Measurements from ENCODE around the gene ABCC1.
A peak's percentile ranks its signal among the peaks of the same experiment; 100 is the strongest.

ABCC1 gene

GRCh38 chr16:16019488-16019887, 70.1 kb downstream of the ABCC1 start:
- Histone ChIP-seq H3K36me3 (ENCODE audit: insufficient read depth, low read length) (peaks cover 68% of the 10 kb centered on the region), H3K79me2 (ENCODE audit: insufficient read depth, low read length) (no peaks in the 10 kb centered on the region), H2AFZ (ENCODE audit: low read length) (no peak overlapping the region), H3K4me2 (ENCODE audit: low read length) (no peak overlapping the region), H3K4me3 (ENCODE audit: low read depth, low read length, poor library complexity, severe bottlenecking) (no peak overlapping the region), H4K20me1 (ENCODE audit: insufficient read depth, low read length) (no peaks in the 10 kb centered on the region), H3F3A (ENCODE audit: insufficient read depth, low read length) (no peaks in the 10 kb centered on the region), H3K9me2 (ENCODE audit: low read depth, low read length) (no peaks in the 10 kb centered on the region), H3K9me3 (ENCODE audit: low read length) (no peaks in the 10 kb centered on the region), H3K27me3 (ENCODE audit: insufficient read depth, low read length) (no peaks in the 10 kb centered on the region), H3K4me1 (ENCODE audit: insufficient read depth, low read length, severe bottlenecking) (peaks cover 48% of the 10 kb centered on the region), H3K9ac (ENCODE audit: low read length) (no peak overlapping the region), H3K27ac (ENCODE audit: low read depth, low read length, poor library complexity, severe bottlenecking) (peak overlapping the region; percentile 89)
- TF ChIP-seq, protein P1, sequence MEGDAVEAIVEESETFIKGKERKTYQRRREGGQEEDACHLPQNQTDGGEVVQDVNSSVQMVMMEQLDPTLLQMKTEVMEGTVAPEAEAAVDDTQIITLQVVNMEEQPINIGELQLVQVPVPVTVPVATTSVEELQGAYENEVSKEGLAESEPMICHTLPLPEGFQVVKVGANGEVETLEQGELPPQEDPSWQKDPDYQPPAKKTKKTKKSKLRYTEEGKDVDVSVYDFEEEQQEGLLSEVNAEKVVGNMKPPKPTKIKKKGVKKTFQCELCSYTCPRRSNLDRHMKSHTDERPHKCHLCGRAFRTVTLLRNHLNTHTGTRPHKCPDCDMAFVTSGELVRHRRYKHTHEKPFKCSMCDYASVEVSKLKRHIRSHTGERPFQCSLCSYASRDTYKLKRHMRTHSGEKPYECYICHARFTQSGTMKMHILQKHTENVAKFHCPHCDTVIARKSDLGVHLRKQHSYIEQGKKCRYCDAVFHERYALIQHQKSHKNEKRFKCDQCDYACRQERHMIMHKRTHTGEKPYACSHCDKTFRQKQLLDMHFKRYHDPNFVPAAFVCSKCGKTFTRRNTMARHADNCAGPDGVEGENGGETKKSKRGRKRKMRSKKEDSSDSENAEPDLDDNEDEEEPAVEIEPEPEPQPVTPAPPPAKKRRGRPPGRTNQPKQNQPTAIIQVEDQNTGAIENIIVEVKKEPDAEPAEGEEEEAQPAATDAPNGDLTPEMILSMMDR (IDR thresholded peaks at IDR 0.05; ENCODE audit: low read length), result no peak
- no peak for TF ChIP-seq EZH2 (IDR thresholded peaks at IDR 0.05; ENCODE audit: borderline replicate concordance, low read length)

DNA sequence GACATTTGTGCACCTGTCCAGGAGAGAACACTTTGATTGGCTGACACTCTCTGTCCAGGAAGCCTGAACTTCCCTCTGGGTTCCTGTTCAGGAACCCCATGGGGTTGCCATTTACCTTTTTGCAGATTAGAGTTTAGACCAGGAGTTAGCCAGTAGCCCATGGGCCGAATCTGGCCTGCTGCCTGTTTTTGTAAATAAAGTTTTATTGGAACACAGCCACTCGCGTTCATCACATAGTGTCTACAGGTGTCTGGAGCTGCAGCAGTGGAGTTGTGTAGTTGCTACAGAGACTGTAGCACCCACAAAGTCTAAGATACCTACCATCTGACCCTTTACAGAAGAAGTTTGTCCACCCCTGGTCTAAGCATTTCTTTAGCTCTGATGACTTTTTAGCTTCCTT, 70.9 kb downstream of the ABCC1 start:
- Histone ChIP-seq H3K27ac (ENCODE audit: low read depth, low read length, poor library complexity, severe bottlenecking) (peak overlapping the region; percentile 89), H3K4me3 (ENCODE audit: low read depth, low read length, poor library complexity, severe bottlenecking) (no peak overlapping the region), H3K4me1 (ENCODE audit: insufficient read depth, low read length, severe bottlenecking) (peaks cover 57% of the 10 kb centered on the region), H3K9ac (ENCODE audit: low read length) (no peak overlapping the region; the same call in 1 of the 2 replicates), H4K20me1 (ENCODE audit: insufficient read depth, low read length) (no peaks in the 10 kb centered on the region), H3K9me2 (ENCODE audit: low read depth, low read length) (no peaks in the 10 kb centered on the region), H3F3A (ENCODE audit: insufficient read depth, low read length) (no peaks in the 10 kb centered on the region), H3K27me3 (ENCODE audit: insufficient read depth, low read length) (no peaks in the 10 kb centered on the region), H3K9me3 (ENCODE audit: low read length) (no peaks in the 10 kb centered on the region), H3K79me2 (ENCODE audit: insufficient read depth, low read length) (no peaks in the 10 kb centered on the region), H2AFZ (ENCODE audit: low read length) (no peak overlapping the region), H3K4me2 (ENCODE audit: low read length) (peak overlapping the region; percentile 16; the same call in 1 of the 2 replicates), H3K36me3 (ENCODE audit: insufficient read depth, low read length) (peaks cover 67% of the 10 kb centered on the region)
- TF ChIP-seq, protein P1 (IDR thresholded peaks at IDR 0.05; ENCODE audit: low read length), result no peak
- TF ChIP-seq EZH2 (IDR thresholded peaks at IDR 0.05; ENCODE audit: borderline replicate concordance, low read length), result no peak

DNA sequence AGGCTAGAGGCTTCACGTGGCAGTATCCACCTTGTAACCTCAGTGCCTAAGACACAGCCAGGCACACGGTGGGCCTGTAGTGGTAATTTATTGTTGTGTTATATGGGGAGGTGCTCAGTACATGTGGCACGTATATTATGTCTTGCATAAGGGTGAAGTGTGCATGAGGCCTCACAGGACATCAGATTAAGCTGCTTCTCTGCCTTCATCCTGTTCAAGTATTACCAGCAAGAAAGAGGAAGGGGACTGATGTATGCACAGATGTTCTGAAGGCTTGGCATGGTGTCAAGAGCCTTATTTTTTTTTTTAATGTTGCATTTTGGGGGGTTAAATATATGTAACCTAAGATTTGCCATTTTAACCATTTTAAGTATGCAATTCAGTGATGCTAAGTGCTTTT, 71.6 kb downstream of the ABCC1 start:
- TF ChIP-seq EZH2 (IDR thresholded peaks at IDR 0.05; ENCODE audit: borderline replicate concordance, low read length), result no peak
- TF ChIP-seq, protein P1 (IDR thresholded peaks at IDR 0.05; ENCODE audit: low read length), result no peak
- Histone ChIP-seq H3K9me2 (ENCODE audit: low read depth, low read length) (no peaks in the 10 kb centered on the region), H3K4me2 (ENCODE audit: low read length) (peak overlapping the region; percentile 16; the same call in 1 of the 2 replicates), H3K4me1 (ENCODE audit: insufficient read depth, low read length, severe bottlenecking) (peaks cover 60% of the 10 kb centered on the region), H3K79me2 (ENCODE audit: insufficient read depth, low read length) (no peaks in the 10 kb centered on the region), H2AFZ (ENCODE audit: low read length) (no peak overlapping the region), H4K20me1 (ENCODE audit: insufficient read depth, low read length) (no peaks in the 10 kb centered on the region), H3F3A (ENCODE audit: insufficient read depth, low read length) (no peaks in the 10 kb centered on the region), H3K36me3 (ENCODE audit: insufficient read depth, low read length) (peaks cover 60% of the 10 kb centered on the region), H3K9ac (ENCODE audit: low read length) (peak overlapping the region; percentile 29; the same call in 1 of the 2 replicates), H3K4me3 (ENCODE audit: low read depth, low read length, poor library complexity, severe bottlenecking) (no peak overlapping the region), H3K27me3 (ENCODE audit: insufficient read depth, low read length) (no peaks in the 10 kb centered on the region), H3K9me3 (ENCODE audit: low read length) (no peaks in the 10 kb centered on the region), H3K27ac (ENCODE audit: low read depth, low read length, poor library complexity, severe bottlenecking) (peak overlapping the region; percentile 89)
